ENCODE data around the gene DACT3. TPM values are rescaled to one million over a fixed set of nuclear protein-coding genes. Genes with fewer than 3 reads are reported as not detected.

Gene DACT3
- total and polyA plus RNA-seq, 2 of the 13 experiments (the other 11 are each of a cell fraction or from before 2014, with no cell fraction given) = 0.04 TPM; not detected in 1

GRCh38 chr19:46600384-46601317, 60.3 kb downstream of the DACT3 start (continued):
- TF ChIP-seq NAIF1 (CRISPR knock-in tag; IDR thresholded peaks at IDR 0.05; ENCODE audit: borderline replicate concordance) = no peak
- TF ChIP-seq KLF6 (CRISPR knock-in tag; IDR thresholded peaks at IDR 0.05) = peak; percentile 89; the same call in 1 of the 2 replicates
- TF ChIP-seq YY1 (IDR thresholded peaks at IDR 0.05; ENCODE audit: insufficient read depth, insufficient replicate concordance, low read depth, low read length) = peak; percentile 65
- no peak for TF ChIP-seq CHCHD3 (CRISPR knock-in tag; IDR thresholded peaks at IDR 0.05)
- TF ChIP-seq EP300 (IDR thresholded peaks at IDR 0.05; ENCODE audit: low read depth in 2 of 2, low read length in 2 of 2) = no peak
- no peak; the same call in 1 of the 2 replicates for TF ChIP-seq EP300 (CRISPR knock-in tag; IDR thresholded peaks at IDR 0.05; ENCODE audit: borderline replicate concordance)
- TF ChIP-seq BATF2 (CRISPR knock-in tag; IDR thresholded peaks at IDR 0.05) = no peak
- no peak for TF ChIP-seq MAFG (CRISPR knock-in tag; IDR thresholded peaks at IDR 0.05)
- no peak; the same call in 1 of the 2 replicates for TF ChIP-seq ZNF160 (CRISPR knock-in tag; IDR thresholded peaks at IDR 0.05)
- TF ChIP-seq SP4 (CRISPR knock-in tag; IDR thresholded peaks at IDR 0.05) = peak; percentile 98
- TF ChIP-seq ZNF564 (CRISPR knock-in tag; IDR thresholded peaks at IDR 0.05) = 0 out of 2 replicates have a peak, but pooled peaks have one; percentile 24
- no peak for TF ChIP-seq TEAD2 (CRISPR knock-in tag; IDR thresholded peaks at IDR 0.05)
- TF ChIP-seq ZNF7 (CRISPR knock-in tag; IDR thresholded peaks at IDR 0.05) = no peak
- TF ChIP-seq GLI4 (CRISPR knock-in tag; IDR thresholded peaks at IDR 0.05; ENCODE audit: borderline replicate concordance) = peak; percentile 48; the same call in 1 of the 2 replicates
- TF ChIP-seq ZNF549 (CRISPR knock-in tag; IDR thresholded peaks at IDR 0.05) = no peak
- TF ChIP-seq PCBP2 (optimal IDR thresholded peaks at IDR 0.05; ENCODE audit: low read depth, low read length, poor library complexity, severe bottlenecking) = no peak
- peak; percentile 40; the same call in 1 of the 2 replicates for TF ChIP-seq DR1 (CRISPR knock-in tag; IDR thresholded peaks at IDR 0.05)
- TF ChIP-seq HNF4G (IDR thresholded peaks at IDR 0.05; ENCODE audit: borderline replicate concordance, low read depth, low read length) = no peak
- no peak for TF ChIP-seq HNF4G (CRISPR knock-in tag; IDR thresholded peaks at IDR 0.05; ENCODE audit: borderline replicate concordance, low read depth)
- peak; percentile 89 for TF ChIP-seq CHD2 (IDR thresholded peaks at IDR 0.05; ENCODE audit: low read depth, low read length)
- TF ChIP-seq NFKB2 (CRISPR knock-in tag; IDR thresholded peaks at IDR 0.05; ENCODE audit: borderline replicate concordance) = peak; percentile 74; the same call in 1 of the 2 replicates
- TF ChIP-seq ZNF33B (CRISPR knock-in tag; IDR thresholded peaks at IDR 0.05) = peak; percentile 48; the same call in 1 of the 2 replicates
- TF ChIP-seq, protein P1, sequence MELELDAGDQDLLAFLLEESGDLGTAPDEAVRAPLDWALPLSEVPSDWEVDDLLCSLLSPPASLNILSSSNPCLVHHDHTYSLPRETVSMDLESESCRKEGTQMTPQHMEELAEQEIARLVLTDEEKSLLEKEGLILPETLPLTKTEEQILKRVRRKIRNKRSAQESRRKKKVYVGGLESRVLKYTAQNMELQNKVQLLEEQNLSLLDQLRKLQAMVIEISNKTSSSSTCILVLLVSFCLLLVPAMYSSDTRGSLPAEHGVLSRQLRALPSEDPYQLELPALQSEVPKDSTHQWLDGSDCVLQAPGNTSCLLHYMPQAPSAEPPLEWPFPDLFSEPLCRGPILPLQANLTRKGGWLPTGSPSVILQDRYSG (CRISPR knock-in tag; IDR thresholded peaks at IDR 0.05) = no peak
- no peak for TF ChIP-seq PBX2 (CRISPR knock-in tag; IDR thresholded peaks at IDR 0.05)
- TF ChIP-seq CENPX (CRISPR knock-in tag; IDR thresholded peaks at IDR 0.05) = no peak

All from HepG2 (cell line).